Calu3 (cell line): ENCODE results near the gene ADD2. TPM values are rescaled to one million over a fixed set of nuclear protein-coding genes. Genes with fewer than 3 reads are reported as not detected.

Experiments
- BruUV-seq: library from RNA; stranded (reverse); fragments of 400-500 nt; replicated peaks from 2 replicates; lab custom pipeline; 2021; lab: Mats Ljungman, UMichigan
- CTCF ChIA-PET: fragments of 300-600 bp; sonication (Branson Sonifier 250); formaldehyde crosslinking; loops from one replicate; lab custom pipeline; 2022; ENCODE audit warnings: antibody characterized with exemption; lab: Charles Lee
- DNase-seq: peaks from one replicate; pipeline ENCODE4 v3.0.0; 2022
- H3K27ac Mint-ChIP-seq: one replicate; pipeline ENCODE4 v1.8.0; 2022; ENCODE audit warnings: mixed read lengths; ENCODE audit not compliant: unreplicated experiment
- H3K27me3 Mint-ChIP-seq: one replicate; pipeline ENCODE4 v1.8.0; 2022; ENCODE audit warnings: mixed read lengths; ENCODE audit not compliant: unreplicated experiment
- H3K36me3 Mint-ChIP-seq: one replicate; pipeline ENCODE4 v1.8.0; 2022; ENCODE audit warnings: mild to moderate bottlenecking, moderate library complexity, mixed read lengths; ENCODE audit not compliant: insufficient read depth, unreplicated experiment
- H3K4me1 Mint-ChIP-seq: one replicate; pipeline ENCODE4 v1.8.0; 2022; ENCODE audit warnings: mild to moderate bottlenecking, low read depth, mixed read lengths; ENCODE audit not compliant: unreplicated experiment
- H3K4me3 Mint-ChIP-seq: one replicate; pipeline ENCODE4 v1.8.0; 2022; ENCODE audit warnings: mild to moderate bottlenecking, low read depth, moderate library complexity, mixed read lengths; ENCODE audit not compliant: unreplicated experiment
- H3K9me3 Mint-ChIP-seq: one replicate; pipeline ENCODE4 v1.8.0; 2022; ENCODE audit warnings: low read depth, mixed read lengths; ENCODE audit not compliant: unreplicated experiment
- CTCF ChIP-seq: fragments of 200-600 bp; IDR thresholded peaks from one replicate; pipeline ENCODE4 v1.8.0; 2022; ENCODE audit warnings: antibody characterized with exemption; ENCODE audit not compliant: unreplicated experiment
- intact Hi-C: fragments of 100-400 bp; cut with micrococcal nuclease; formaldehyde crosslinking; loops from one replicate; pipeline ENCODE4 v1.10.0; 2022; ENCODE audit not compliant: unreplicated experiment
- total RNA-seq: library from RNA; stranded (reverse); gene quantifications from 2 replicates; pipeline ENCODE4 v1.2.3, GENCODE V29; 2022

The ADD2 gene
- total RNA-seq, 1 experiment from 2014 or later = 0.14 TPM

DNA sequence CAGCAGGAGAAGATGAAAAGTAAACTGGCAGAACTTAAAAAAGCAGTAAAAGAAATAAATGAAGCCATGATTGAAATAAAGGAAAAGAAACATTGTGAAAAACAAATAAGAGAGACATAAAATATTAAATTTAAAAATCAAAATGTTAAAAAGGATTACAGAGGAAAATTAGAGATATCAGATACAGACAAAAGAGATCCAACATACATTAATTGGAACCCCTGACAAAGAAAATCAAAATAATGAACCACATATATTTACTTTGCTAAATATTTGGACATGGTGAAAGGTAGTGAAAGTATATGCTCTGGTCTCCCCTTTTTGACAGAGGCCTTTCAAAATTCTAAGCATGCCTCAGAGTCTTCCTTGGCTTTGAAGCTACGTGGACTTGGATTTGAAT, 134.5 kb downstream of the ADD2 start:
- no peak overlapping the region for H3K4me3 Mint-ChIP-seq
- no peak for DNase-seq
- H3K9me3 Mint-ChIP-seq = peaks cover 2% of the 10 kb centered on the region
- intact Hi-C loops = no loop called here
- no peaks in the 10 kb centered on the region for H3K36me3 Mint-ChIP-seq
- H3K4me1 Mint-ChIP-seq = no peaks in the 10 kb centered on the region
- no peak for TF ChIP-seq CTCF
- CTCF ChIA-PET = no interaction called here
- no TSS peak for BruUV-seq
- peaks cover 69% of the 10 kb centered on the region for H3K27me3 Mint-ChIP-seq
- H3K27ac Mint-ChIP-seq = no peak overlapping the region

- H3K27ac Mint-ChIP-seq = no peak overlapping the region
- no TSS peak for BruUV-seq
- peaks cover 69% of the 10 kb centered on the region for H3K27me3 Mint-ChIP-seq
- no peak overlapping the region for H3K4me3 Mint-ChIP-seq
- intact Hi-C loops = no loop called here
- DNase-seq = no peak
- H3K4me1 Mint-ChIP-seq = no peaks in the 10 kb centered on the region
- TF ChIP-seq CTCF = no peak
- peaks cover 2% of the 10 kb centered on the region for H3K9me3 Mint-ChIP-seq
- no peaks in the 10 kb centered on the region for H3K36me3 Mint-ChIP-seq
- CTCF ChIA-PET = no interaction called here
Observed at GRCh38 chr2:70632966-70633365, 135.0 kb downstream of the ADD2 start.

GRCh38 chr2:70632388-70632787, 135.6 kb downstream of the ADD2 start:
- Mint-ChIP-seq H3K4me1 (peaks cover 3% of the 10 kb centered on the region), H3K27me3 (peaks cover 69% of the 10 kb centered on the region), H3K4me3 (no peak overlapping the region), H3K9me3 (peaks cover 2% of the 10 kb centered on the region), H3K27ac (no peak overlapping the region), H3K36me3 (no peaks in the 10 kb centered on the region)
- CTCF ChIA-PET = no interaction called here
- BruUV-seq = no TSS peak
- DNase-seq = no peak
- intact Hi-C loops = no loop called here
- TF ChIP-seq CTCF = no peak

DNA sequence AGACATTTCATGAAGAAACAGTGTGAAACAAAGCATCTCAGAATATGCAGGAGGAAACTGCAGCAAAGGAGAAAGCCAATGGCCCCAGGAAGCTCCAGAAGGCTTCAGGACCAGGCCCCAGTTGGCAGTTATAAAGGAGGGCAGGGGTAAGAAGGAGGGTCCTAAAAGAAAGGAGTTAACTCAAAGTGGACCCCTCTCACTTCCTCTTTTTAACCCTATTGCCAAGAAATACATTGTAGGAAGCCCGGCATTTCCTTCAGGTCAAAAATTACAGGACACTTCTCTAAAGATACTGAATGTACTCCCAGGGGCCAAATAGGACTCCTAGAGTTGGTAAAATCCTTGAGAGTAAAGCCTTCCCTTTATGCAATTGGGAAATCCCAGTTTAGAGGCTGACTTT, 137.2 kb downstream of the ADD2 start:
- peaks cover 2% of the 10 kb centered on the region for H3K9me3 Mint-ChIP-seq
- intact Hi-C loops = no loop called here
- H3K27me3 Mint-ChIP-seq = peaks cover 52% of the 10 kb centered on the region
- H3K4me3 Mint-ChIP-seq = no peak overlapping the region
- BruUV-seq = no TSS peak
- CTCF ChIA-PET = no interaction called here
- no peaks in the 10 kb centered on the region for H3K36me3 Mint-ChIP-seq
- DNase-seq = no peak
- H3K27ac Mint-ChIP-seq = no peak overlapping the region
- peaks cover 13% of the 10 kb centered on the region for H3K4me1 Mint-ChIP-seq
- no peak for TF ChIP-seq CTCF
